Measurements from ENCODE around the gene FOXK1.

The FOXK1 gene

GRCh38 chr7:4753598-4754432 lies 71.7 kb downstream of the FOXK1 start:
- H3K36me3 ChIP-seq, result peaks cover 54% of the 10 kb centered on the region
- no peaks in the 10 kb centered on the region for H3K4me1 ChIP-seq
- TF ChIP-seq CTCF (IDR thresholded peaks at IDR 0.05; ENCODE audit: low read depth, low read length), result peak; percentile 88
- peak; percentile 81 for DNase-seq
- H3K4me3 ChIP-seq (ENCODE audit: low read depth, low read length), result no peak overlapping the region
- H3K27me3 ChIP-seq, result no peaks in the 10 kb centered on the region
- H3K9me3 ChIP-seq, result no peaks in the 10 kb centered on the region

- no peaks in the 10 kb centered on the region for H3K27me3 ChIP-seq
- no peaks in the 10 kb centered on the region for H3K4me1 ChIP-seq
- H3K4me3 ChIP-seq (ENCODE audit: low read depth, low read length), result no peak overlapping the region
- DNase-seq, result no peak
- H3K36me3 ChIP-seq, result peaks cover 56% of the 10 kb centered on the region
- no peak for TF ChIP-seq CTCF (IDR thresholded peaks at IDR 0.05; ENCODE audit: low read depth, low read length)
- H3K9me3 ChIP-seq, result no peaks in the 10 kb centered on the region
These were observed 72.4 kb downstream of the FOXK1 start for GRCh38 chr7:4754433-4755010.

GRCh38 chr7:4755045-4755444 lies 73.0 kb downstream of the FOXK1 start:
- no peaks in the 10 kb centered on the region for H3K9me3 ChIP-seq
- no peaks in the 10 kb centered on the region for H3K4me1 ChIP-seq
- TF ChIP-seq CTCF (IDR thresholded peaks at IDR 0.05; ENCODE audit: low read depth, low read length), result no peak
- no peak overlapping the region for H3K4me3 ChIP-seq (ENCODE audit: low read depth, low read length)
- DNase-seq, result no peak
- H3K27me3 ChIP-seq, result no peaks in the 10 kb centered on the region
- peaks cover 55% of the 10 kb centered on the region for H3K36me3 ChIP-seq

- no peak overlapping the region for H3K4me3 ChIP-seq (ENCODE audit: low read depth, low read length)
- DNase-seq, result no peak
- H3K27me3 ChIP-seq, result no peaks in the 10 kb centered on the region
- TF ChIP-seq CTCF (IDR thresholded peaks at IDR 0.05; ENCODE audit: low read depth, low read length), result no peak
- no peaks in the 10 kb centered on the region for H3K9me3 ChIP-seq
- H3K36me3 ChIP-seq, result peaks cover 84% of the 10 kb centered on the region
- no peaks in the 10 kb centered on the region for H3K4me1 ChIP-seq
These were observed 76.0 kb downstream of the FOXK1 start for GRCh38 chr7:4758111-4758510.

- Histone ChIP-seq H3K4me3 (ENCODE audit: low read depth, low read length) (no peak overlapping the region), H3K4me1 (no peaks in the 10 kb centered on the region), H3K36me3 (peaks cover 87% of the 10 kb centered on the region), H3K9me3 (no peaks in the 10 kb centered on the region), H3K27me3 (no peaks in the 10 kb centered on the region)
- TF ChIP-seq CTCF (IDR thresholded peaks at IDR 0.05; ENCODE audit: low read depth, low read length), result no peak
- DNase-seq, result no peak
These were observed 76.7 kb downstream of the FOXK1 start for GRCh38 chr7:4758791-4759190.

- Histone ChIP-seq H3K36me3 (peaks cover 88% of the 10 kb centered on the region), H3K9me3 (no peaks in the 10 kb centered on the region), H3K27me3 (no peaks in the 10 kb centered on the region), H3K4me1 (no peaks in the 10 kb centered on the region), H3K4me3 (ENCODE audit: low read depth, low read length) (no peak overlapping the region)
- DNase-seq, result no peak
- no peak for TF ChIP-seq CTCF (IDR thresholded peaks at IDR 0.05; ENCODE audit: low read depth, low read length)
These were observed 77.1 kb downstream of the FOXK1 start for GRCh38 chr7:4759211-4759610.
